Right renal pelvis (tissue), 4 donors: ENCODE measurements around the gene PRKD3. TPM values are rescaled to one million over a fixed set of nuclear protein-coding genes. Genes with fewer than 3 reads are reported as not detected.

Source experiments
- DNase-seq, 4 donors: peaks; one replicate each; pipeline ENCODE4 v3.0.0-alpha.2; 2013; ENCODE audit warnings: low read depth in 4 of 4, low spot score in 3 of 4, missing footprints in 1 of 4
- polyA plus RNA-seq, 4 donors: library from polyadenylated mRNA; unstranded; fragments of 120-200 nt; gene quantifications; one replicate each; pipeline ENCODE4 v1.2.1, GENCODE V29; 2013; ENCODE audit not compliant: insufficient read length in 4 of 4

PRKD3 gene
- polyA plus RNA-seq, 4 donors = 46.0 to 56.3 (median 54.1) TPM

- no peak for DNase-seq
These were observed 19.2 kb upstream of the PRKD3 start for GRCh38 chr2:37343537-37344434.

- DNase-seq = no peak
These were observed 18.1 kb upstream of the PRKD3 start for GRCh38 chr2:37342591-37343220.

- no peak for DNase-seq
These were observed 16.0 kb upstream of the PRKD3 start for GRCh38 chr2:37340637-37341036.

GRCh38 chr2:37338933-37339332, 14.3 kb upstream of the PRKD3 start:
- no peak for DNase-seq

- DNase-seq = no peak
These were observed 13.1 kb upstream of the PRKD3 start for GRCh38 chr2:37337620-37338280.

- DNase-seq = no peak
These were observed 11.0 kb upstream of the PRKD3 start for GRCh38 chr2:37335604-37336003.

GRCh38 chr2:37333256-37333655, 8.6 kb upstream of the PRKD3 start:
- no peak for DNase-seq

- no peak for DNase-seq
These were observed 7.9 kb upstream of the PRKD3 start for GRCh38 chr2:37332560-37332959.

- no peak for DNase-seq
These were observed 6.0 kb upstream of the PRKD3 start for GRCh38 chr2:37330681-37331080.

GRCh38 chr2:37326866-37327634, 2.4 kb upstream of the PRKD3 start:
- no peak for DNase-seq

GRCh38 chr2:37326285-37326684, 1.7 kb upstream of the PRKD3 start:
- DNase-seq = no peak

- DNase-seq = no peak
These were observed 1.0 kb upstream of the PRKD3 start for GRCh38 chr2:37325625-37326071.

- DNase-seq = no peak
These were observed 172 bp downstream of the PRKD3 start for GRCh38 chr2:37324536-37324785.

GRCh38 chr2:37323781-37324535, 675 bp downstream of the PRKD3 start:
- peak in 1 of 4 donors; percentile 45 for DNase-seq

- no peak for DNase-seq
These were observed 1.4 kb downstream of the PRKD3 start for GRCh38 chr2:37323176-37323780.

- no peak for DNase-seq
These were observed 2.3 kb downstream of the PRKD3 start for GRCh38 chr2:37322368-37322767.

- DNase-seq = no peak
These were observed 3.5 kb downstream of the PRKD3 start for GRCh38 chr2:37321029-37321682.

GRCh38 chr2:37319754-37320609, 4.7 kb downstream of the PRKD3 start:
- DNase-seq = no peak
